Smooth muscle cell (in vitro differentiated cells): Measurements from ENCODE around the gene MRPS7. TPM values are rescaled to one million over a fixed set of nuclear protein-coding genes. Genes with fewer than 3 reads are reported as not detected.
A peak's percentile ranks its signal among the peaks of the same experiment; 100 is the strongest.

Source experiments
- DNase-seq: peaks from one replicate; lab custom pipeline; 2025; ENCODE audit not compliant: unreplicated experiment; lab: John Stamatoyannopoulos, UW
- H2AFZ ChIP-seq: fragments of 200-600 bp; sonication (generic); 2 replicates; pipeline ENCODE4 v1.6.0; 2016; ENCODE audit warnings: antibody characterized with exemption, low read depth, mild to moderate bottlenecking
- H3F3A ChIP-seq: fragments of 200-600 bp; sonication (generic); 2 replicates; pipeline ENCODE4 v1.6.0; 2017; ENCODE audit warnings: antibody characterized with exemption, low read depth
- H3K27ac ChIP-seq: fragments of 200-600 bp; sonication (generic); 2 replicates; pipeline ENCODE4 v1.5.1; 2016; ENCODE audit warnings: low read depth, mild to moderate bottlenecking
- H3K27me3 ChIP-seq: fragments of 200-600 bp; sonication (generic); 2 replicates; pipeline ENCODE4 v1.6.1; 2016; ENCODE audit warnings: low read depth, mild to moderate bottlenecking
- H3K36me3 ChIP-seq: fragments of 200-600 bp; sonication (generic); 2 replicates; pipeline ENCODE4 v1.5.1; 2016; ENCODE audit warnings: low read depth
- H3K4me1 ChIP-seq: fragments of 200-600 bp; sonication (generic); 2 replicates; pipeline ENCODE4 v1.5.1; 2016; ENCODE audit warnings: low read depth
- H3K4me2 ChIP-seq: fragments of 200-600 bp; sonication (generic); 2 replicates; pipeline ENCODE4 v1.6.0; 2016; ENCODE audit warnings: mild to moderate bottlenecking
- H3K4me3 ChIP-seq: fragments of 200-600 bp; sonication (generic); 2 replicates; pipeline ENCODE4 v1.5.1; 2016; ENCODE audit warnings: mild to moderate bottlenecking
- H3K79me2 ChIP-seq: fragments of 200-600 bp; sonication (generic); 2 replicates; pipeline ENCODE4 v1.6.0; 2016; ENCODE audit warnings: low read depth, mild to moderate bottlenecking
- H3K9ac ChIP-seq: fragments of 200-600 bp; sonication (generic); 2 replicates; pipeline ENCODE4 v1.6.0; 2016; ENCODE audit warnings: low read depth
- H3K9me3 ChIP-seq: fragments of 200-600 bp; sonication (generic); replicated peaks from 2 replicates; pipeline ENCODE4 v1.5.1; 2016; ENCODE audit warnings: low read depth
- H4K20me1 ChIP-seq: fragments of 200-600 bp; sonication (generic); 2 replicates; pipeline ENCODE4 v1.6.0; 2016; ENCODE audit warnings: low read depth
- CTCF ChIP-seq: fragments of 200-600 bp; sonication (generic); IDR thresholded peaks from 2 replicates; pipeline ENCODE4 v1.5.1; 2017; ENCODE audit warnings: borderline replicate concordance, mild to moderate bottlenecking, antibody characterized with exemption; ENCODE audit not compliant: insufficient read depth, poor library complexity, severe bottlenecking
- WGBS: methylation state at CpG from one replicate; pipeline ENCODE4 v1.1.7; 2016; ENCODE audit warnings: low lambda C conversion rate; 5-methylcytosine and 5-hydroxymethylcytosine counted together
- polyA plus RNA-seq: library from polyadenylated mRNA; unstranded; fragments of >200 nt; fragmentation: Nextera tagmentation; extraction: Ambion mirVana; gene quantifications from 2 replicates; pipeline ENCODE4 v1.2.1, GENCODE V29; 2016
- total RNA-seq: library from RNA; depleted of rRNA; stranded (reverse); fragments of >200 nt; gene quantifications from 2 replicates; pipeline ENCODE4 v1.2.3, GENCODE V29; 2014

MRPS7 gene
- total RNA-seq (35.1 and 37.6 TPM in 2 replicates), polyA plus RNA-seq (97.2 and 111 TPM in 2 replicates)

DNA sequence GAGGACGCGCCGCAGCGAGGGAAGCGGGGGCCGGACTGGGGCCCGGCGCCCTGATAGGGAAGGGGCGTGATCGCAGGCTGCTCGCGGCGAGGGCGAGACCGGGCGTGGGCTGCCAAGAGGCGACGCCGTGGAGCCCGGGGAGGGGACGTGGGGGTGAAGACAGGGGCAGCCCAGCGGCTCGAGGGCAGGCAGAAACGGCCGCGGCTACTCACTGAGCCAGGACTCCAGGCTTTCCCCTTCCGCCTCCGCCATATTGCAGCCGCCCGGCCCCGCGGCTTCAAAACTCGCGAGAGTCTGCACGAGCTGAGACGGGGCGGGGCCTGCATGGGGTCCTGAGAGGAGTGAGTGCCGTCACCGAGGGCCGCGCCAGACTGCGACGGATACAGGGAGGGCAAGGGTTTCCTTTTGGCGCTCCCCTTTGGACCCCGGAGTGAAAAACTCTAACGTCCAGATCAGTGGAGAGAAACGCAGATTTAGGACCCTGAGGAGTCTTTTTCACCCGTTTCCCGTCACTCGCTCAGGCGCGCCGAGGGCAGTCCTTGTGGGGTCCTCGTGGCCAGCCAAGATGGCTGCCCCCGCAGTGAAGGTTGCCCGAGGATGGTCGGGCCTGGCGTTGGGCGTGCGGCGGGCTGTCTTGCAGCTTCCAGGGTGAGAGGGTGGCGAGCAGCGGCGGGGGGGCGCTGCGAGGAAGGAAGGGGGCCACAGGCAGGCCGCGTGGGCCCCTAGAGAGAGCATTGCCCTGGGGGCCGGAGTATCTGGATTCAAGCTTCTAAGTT is at the start of gene MRPS7, which contains the start of gene GGA3:
Gene MRPS7, plus strand, starts transcription at position 544 of the 776 bp plus-strand sequence. Its CDS starts 22 bp downstream, at position 566.
Gene GGA3, minus strand, starts transcription at position 271 of the 776 bp plus-strand sequence. Its CDS starts 19 bp downstream, at position 252.
- Histone ChIP-seq H4K20me1 (peaks cover 11% of the 10 kb centered on the region), H3K27ac (peak within 1 kb of the TSS; percentile 96), H3K4me2 (peak within 1 kb of the TSS; percentile 96), H3K27me3 (no peaks in the 10 kb centered on the region), H3F3A (peaks cover 4% of the 10 kb centered on the region), H3K9ac (peak within 1 kb of the TSS; percentile 97), H3K4me3 (peak within 1 kb of the TSS; percentile 88), H2AFZ (peak within 1 kb of the TSS; percentile 37), H3K4me1 (peaks cover 16% of the 10 kb centered on the region), H3K36me3 (no peaks in the 10 kb centered on the region), H3K9me3 (no peaks in the 10 kb centered on the region), H3K79me2 (peaks cover 49% of the 10 kb centered on the region)
- DNase-seq = peak; percentile 96
- under 1% methylated on average over 67 of the region's 69 CpGs for WGBS
- no peak for TF ChIP-seq CTCF

- WGBS = over 99% methylated on average over 6 of the region's 6 CpGs
- H3K79me2 ChIP-seq = no peaks in the 10 kb centered on the region
- H3K27ac ChIP-seq = no peak overlapping the region
- no peaks in the 10 kb centered on the region for H4K20me1 ChIP-seq
- H3K36me3 ChIP-seq = peaks cover 10% of the 10 kb centered on the region
- H3K9me3 ChIP-seq = no peaks in the 10 kb centered on the region
- no peak overlapping the region for H2AFZ ChIP-seq
- no peak overlapping the region for H3K9ac ChIP-seq
- H3K4me2 ChIP-seq = no peak overlapping the region
- no peaks in the 10 kb centered on the region for H3K27me3 ChIP-seq
- no peaks in the 10 kb centered on the region for H3F3A ChIP-seq
- H3K4me1 ChIP-seq = no peaks in the 10 kb centered on the region
- H3K4me3 ChIP-seq = no peak overlapping the region
- DNase-seq = no peak
- no peak for TF ChIP-seq CTCF
These were observed 43.5 kb upstream of the MRPS7 start for GRCh38 chr17:75218131-75218530.

DNA sequence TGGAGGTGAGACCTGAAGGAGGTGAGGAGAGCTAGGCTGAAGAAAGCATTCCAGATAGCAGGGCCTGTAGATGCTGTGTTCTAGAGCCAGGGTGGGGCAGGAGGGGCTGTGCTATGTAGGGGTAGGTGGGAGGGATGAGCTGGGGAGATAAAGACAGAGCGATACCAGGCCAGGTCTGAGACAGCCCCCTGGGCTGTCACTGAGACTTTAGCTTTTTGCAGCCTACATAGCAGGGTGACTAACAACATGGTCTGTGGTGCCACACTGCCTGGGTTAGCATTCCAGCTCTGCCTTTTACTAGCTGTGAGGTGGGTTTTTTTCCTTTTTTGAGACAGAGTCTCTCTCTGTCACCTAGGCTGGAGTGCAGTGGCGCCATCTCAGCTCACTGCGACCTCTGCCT is 41.9 kb upstream of the MRPS7 start:
- TF ChIP-seq CTCF = no peak
- Histone ChIP-seq H3K9ac (no peak overlapping the region), H4K20me1 (no peaks in the 10 kb centered on the region), H3K79me2 (no peaks in the 10 kb centered on the region), H3F3A (no peaks in the 10 kb centered on the region), H3K36me3 (peaks cover 4% of the 10 kb centered on the region), H3K4me1 (no peaks in the 10 kb centered on the region), H2AFZ (no peak overlapping the region), H3K4me2 (no peak overlapping the region), H3K4me3 (no peak overlapping the region), H3K27ac (no peak overlapping the region), H3K9me3 (no peaks in the 10 kb centered on the region), H3K27me3 (no peaks in the 10 kb centered on the region)
- WGBS = 94% methylated on average over 3 of the region's 3 CpGs
- no peak for DNase-seq
